GM18858 (cell line): Measurements from ENCODE around the gene TMEM107.

Experiments used
- ATAC-seq: cut with Tn5 transposase; IDR thresholded peaks from one replicate; pipeline ENCODE4 v1.9.1; 2021; ENCODE audit not compliant: unreplicated experiment

TMEM107 gene

DNA sequence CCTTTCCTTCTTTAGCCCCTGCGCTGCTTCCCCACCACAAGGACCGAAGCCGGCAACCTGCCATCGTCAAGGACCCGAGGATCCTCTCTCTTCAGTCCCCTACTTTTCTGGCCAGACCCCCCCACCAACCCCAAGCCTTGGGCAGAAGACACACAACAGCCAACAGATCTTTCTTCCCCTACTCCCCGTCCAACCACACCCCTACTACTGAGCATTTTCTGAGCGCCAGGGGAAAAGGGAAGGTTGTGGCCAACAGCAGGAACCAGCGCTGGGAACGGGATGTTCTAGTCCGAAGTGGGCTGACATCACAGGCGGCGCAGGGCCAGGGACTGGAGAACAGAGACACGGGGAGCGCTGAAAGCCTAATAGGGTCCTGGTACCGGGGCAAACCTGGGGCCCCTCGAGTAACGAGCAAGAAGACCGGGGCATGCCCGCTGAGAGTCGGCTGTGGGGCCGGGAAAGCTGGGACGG lies 24.5 kb downstream of the TMEM107 start:
- ATAC-seq, result no peak

- ATAC-seq, result no peak
Measured at GRCh38 chr17:8151120-8151640, 25.0 kb downstream of the TMEM107 start.

DNA sequence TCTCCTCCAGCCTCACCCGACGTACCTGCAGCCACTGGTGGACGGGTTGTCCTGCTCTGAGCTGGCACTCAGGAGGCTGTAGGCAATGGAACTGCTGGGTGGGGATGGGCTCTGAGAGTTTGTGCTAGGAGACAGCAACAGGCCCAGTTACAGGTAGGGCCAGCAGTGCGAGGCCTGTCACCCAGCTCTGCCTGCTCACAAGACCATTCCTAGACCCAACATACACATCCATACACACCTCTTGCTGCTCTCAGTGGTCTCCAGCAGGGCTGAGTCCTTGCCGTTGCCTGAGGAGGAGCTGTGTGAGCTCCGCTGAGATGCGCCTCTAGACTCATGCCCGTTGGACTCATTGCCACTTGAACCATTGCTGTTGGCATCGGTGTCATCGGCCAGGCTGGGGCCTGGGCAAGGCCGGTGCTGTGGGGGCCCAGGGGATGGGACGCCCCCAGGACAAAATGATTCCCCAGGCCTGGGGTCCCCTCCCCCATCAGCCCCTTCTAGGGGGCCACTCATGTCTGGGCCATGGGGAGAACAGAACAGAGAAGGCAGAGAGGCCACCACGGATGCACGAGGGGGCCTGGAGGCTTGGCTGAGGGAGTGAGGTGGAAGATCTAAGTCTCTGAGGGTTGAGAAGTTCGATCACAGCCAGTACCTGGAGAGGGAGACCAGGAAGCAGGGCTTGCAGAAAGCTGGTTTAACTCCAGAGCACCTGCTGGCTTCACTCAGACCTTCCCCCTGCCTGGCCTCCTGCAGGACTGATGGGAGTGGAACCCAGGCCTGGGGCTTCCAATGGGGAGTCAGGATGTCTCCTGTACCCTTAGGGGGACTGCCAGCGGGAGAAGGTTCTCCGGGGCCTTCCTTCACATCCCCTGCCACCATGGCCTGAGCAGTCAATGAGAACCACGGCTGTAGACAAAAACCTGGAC lies 25.7 kb downstream of the TMEM107 start:
- no peak for ATAC-seq

GRCh38 chr17:8149419-8150193 lies 26.6 kb downstream of the TMEM107 start:
- no peak for ATAC-seq

- no peak for ATAC-seq
Measured at GRCh38 chr17:8148560-8148959, 27.6 kb downstream of the TMEM107 start.

DNA sequence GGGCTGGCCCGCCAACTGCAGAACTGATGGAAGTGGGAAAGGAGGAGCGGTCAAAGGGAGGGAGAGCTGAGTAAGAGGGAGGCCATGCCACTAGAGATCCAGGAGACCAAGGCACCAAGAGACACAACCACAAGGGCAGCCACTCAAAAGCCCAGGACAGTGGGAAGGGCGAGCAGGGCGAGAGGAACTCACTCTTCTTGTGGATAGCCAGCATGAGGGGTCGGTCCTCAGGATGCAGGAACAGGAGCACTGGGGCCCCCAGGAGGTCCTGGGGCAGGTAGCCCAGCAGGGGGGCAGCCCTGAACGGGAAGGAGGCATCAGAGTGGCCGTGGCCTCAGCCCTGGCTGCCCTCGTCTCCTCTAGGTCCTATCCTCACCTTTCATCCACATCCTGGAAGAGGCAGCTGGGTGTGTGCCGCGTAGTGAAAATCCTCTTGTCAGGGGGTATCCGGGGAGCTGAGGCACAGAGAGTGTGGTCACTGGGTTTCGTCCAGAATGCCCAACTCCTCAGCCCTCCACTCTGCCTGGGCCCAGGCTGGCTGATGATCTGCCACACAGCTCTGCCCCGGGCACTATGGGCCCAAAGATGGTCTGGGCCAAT lies 28.3 kb downstream of the TMEM107 start:
- no peak for ATAC-seq

DNA sequence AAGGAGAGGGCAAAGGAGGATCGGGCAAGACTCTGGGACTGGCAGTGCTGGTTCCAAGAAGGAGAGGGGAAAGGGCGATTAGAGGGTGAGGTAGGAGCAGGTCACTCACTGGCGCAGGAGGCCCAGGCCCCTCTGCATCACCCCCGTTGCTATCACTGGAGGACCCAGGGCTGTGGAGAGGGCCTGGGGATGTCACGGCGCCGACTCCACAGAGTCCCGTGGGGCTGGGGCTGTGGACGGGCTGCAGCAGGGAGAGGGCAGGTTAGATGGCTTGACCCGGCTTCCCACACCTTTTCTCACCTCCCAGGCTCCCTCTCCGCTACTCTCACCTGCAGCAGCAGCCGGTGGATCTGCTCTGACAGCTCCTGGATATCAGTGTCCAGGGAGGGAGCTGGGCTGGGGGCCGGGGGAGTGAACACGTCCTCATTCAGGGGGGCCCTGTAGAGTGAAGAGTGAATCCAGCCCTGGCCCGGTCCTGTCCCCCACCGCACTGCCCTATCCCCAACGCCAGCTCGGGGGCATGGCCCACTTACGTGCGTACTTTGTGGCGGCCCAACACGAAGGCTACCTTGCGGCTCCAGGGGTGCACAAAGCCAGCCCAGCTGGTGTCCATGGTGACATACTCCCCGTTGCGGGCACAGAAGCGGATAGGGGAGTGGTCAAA lies 28.9 kb downstream of the TMEM107 start:
- ATAC-seq, result no peak

DNA sequence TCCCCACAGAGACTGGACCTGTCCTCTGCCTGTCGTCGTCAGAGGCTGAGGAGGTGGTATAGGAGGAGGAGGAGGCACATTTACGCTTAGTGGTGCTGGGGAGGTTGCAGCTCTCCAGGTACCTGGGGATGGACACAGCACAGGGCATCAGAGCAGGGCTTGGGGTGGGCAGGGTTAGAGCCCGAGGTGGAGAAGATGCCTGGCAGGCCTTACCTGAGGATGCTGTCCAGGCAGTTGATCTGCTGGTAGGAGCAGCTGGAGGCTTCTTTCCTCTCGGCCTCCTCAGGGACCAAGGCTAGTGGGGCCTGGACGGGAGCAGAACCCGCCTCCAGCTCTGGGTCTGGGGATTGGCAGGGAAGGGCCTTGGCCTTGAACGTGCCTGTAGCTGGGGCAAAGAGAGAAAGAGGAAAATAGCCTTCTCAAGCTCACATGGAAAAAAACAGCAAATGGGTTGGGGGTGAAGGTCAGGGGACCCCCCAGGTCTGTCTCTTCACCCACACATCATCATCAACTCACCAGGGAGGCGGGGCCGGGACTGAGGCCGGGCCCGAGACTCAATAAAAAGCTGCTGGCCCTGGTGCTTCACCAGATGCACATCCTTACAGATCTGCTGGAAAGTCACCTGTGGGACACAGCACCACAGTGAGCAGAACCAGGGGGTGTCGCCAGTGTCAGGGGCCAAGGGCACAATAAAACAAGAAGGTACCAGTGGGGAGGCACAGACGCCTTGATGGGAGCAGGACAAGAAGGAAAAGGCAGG lies 29.6 kb downstream of the TMEM107 start:
- ATAC-seq, result no peak

DNA sequence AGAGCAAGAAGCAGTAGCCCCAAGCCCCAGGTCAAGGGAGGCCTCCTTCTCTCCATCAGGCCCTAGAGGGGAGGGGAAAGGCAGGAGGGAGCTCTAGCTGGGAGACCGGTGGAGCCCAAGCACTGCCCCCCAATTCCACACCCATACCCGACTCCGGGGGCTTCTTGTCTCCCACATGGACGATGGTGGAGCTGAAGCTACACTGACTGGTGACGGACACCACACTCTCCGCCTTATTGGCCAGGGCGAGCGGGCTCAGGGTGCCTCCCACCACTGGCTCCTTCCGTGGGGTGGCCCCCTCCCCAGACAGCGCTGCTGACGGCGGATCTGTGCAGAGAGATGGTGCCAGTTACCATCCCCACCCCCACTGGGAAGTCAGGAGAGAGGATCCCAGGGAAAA lies 30.4 kb downstream of the TMEM107 start:
- ATAC-seq, result no peak

DNA sequence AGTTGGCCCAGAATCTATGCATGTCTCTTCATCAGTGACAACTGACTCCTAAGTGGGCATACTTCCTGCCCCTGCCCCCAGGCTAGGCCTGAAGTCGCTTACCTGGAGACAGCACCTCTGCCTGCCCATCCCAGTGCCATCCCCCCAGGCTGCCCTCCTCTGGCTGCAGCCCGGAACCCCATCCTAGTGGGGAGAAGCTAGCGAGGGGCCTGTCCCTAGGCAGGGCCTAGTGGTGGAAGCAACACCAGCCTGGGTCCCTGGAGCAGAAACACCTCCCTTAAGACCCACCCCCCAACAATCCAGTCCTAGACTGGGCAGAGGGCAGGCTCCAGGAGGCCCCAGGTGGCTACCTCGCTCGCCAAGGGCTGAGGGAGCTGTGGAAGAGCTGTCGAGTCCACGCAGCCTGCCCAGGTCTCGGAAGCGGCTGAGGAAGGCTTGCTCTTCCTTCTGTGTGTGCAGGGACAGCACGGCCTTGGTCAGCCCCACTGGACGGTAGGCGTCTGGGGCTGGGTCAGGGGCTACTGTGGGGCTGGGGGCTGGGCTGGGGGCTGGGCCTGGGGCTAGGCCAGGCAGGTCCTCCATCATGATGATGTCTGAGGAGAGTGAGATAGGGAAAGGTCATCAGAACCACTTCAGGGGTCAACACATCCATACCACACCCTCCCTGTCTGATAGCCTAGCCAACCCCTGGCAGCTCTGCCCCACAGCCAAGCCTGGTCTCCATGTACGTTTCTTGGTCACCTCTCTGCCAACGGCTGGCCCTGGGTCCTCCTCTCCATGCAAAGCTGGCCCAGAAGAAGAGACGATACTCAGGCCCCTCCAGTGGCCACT lies 31.6 kb downstream of the TMEM107 start:
- no peak for ATAC-seq

DNA sequence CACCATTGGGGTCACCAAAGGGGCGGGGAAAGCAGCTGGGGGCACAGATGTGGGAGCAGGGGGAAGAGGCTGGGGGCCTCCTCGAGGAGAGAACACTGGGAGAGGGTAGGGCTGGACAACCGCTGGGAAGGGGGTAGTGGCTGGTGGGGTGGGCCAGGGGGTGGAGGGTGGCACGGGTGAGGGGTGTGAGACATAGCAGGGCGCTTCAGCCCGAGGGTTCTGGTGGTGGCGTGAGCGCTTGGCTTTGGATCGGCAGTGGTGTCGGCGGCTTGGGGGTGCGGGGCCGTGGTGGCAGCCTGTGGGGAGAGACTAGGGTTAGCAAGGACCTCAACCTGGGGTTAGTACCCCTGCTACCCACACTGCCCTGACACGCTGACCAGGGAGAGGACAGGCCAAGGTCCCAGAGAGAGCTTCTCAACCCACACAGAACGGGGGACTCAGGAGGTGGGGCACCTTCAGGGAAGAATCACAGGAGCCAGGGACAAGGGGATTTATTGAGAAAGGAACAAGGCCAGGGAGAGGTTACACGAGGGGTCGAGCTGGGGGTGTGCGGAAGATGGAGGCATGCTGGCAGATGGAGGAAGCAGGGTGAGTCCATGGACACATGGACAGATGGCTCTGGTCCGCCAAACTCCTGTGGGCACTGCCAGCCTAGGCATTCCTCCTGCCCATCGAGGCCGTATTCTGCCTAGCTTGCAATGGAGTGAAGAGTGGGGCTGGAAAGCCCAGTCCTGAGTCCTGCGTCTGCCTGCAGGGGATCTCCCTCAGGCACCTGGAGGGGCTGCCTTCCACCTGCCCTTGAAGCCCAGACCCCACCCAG lies 32.4 kb downstream of the TMEM107 start:
- no peak for ATAC-seq

DNA sequence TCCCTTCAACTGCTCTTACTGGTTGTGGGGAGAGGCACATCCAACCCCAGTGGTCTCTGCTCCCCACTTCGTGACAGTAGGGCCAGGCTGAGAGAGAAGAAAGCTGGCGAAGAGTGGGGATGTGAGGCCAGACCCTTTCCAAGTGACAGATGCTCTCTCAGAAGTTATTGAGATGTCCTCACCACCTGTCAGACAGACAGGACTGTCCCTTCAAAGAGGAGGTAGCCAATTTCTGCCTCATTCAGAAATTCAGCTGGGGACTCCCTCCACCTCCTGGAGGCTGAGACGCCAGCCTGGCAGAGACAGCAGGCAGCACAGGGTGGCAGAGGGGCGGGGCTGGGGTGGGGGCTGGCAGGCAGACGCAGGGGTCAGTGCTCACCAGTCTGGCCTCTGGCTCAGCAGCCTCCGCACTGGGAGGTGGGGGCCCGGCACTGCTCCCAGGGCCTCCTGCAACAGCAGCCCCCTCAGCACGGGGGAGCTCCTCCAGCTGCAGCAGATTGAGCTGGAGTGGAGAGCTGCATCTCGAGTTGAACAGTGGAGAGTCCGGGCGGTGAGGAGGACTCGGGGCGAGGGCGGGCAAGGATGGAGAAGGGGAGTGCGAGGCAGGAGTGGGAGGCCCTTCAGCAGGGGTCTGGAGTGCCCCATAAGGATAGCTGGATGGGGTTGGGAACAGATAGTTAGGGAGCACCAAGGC lies 33.1 kb downstream of the TMEM107 start:
- no peak for ATAC-seq

GRCh38 chr17:8142158-8142886 lies 33.9 kb downstream of the TMEM107 start:
- ATAC-seq, result no peak

GRCh38 chr17:8141741-8142140 lies 34.4 kb downstream of the TMEM107 start:
- no peak for ATAC-seq

DNA sequence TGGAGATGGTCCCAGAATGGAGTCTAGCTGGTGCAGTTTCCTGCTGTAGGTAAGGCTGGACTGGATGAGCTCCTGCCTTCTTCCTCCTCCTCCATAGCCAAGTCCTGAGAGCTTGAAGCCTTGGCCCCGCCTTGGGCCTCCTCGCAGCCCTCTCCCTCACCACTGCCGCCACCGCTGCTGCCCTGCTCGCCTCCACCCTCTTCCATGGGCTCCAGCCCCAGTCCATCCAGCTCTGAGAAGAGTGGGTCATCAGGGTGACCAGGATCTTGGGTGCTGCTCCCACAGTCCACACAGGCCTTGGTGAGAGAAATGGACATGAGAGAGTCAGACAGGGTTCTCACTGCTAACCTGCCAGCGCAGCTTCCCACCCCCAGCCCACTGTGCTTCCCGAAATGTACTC lies 35.1 kb downstream of the TMEM107 start:
- no peak for ATAC-seq

DNA sequence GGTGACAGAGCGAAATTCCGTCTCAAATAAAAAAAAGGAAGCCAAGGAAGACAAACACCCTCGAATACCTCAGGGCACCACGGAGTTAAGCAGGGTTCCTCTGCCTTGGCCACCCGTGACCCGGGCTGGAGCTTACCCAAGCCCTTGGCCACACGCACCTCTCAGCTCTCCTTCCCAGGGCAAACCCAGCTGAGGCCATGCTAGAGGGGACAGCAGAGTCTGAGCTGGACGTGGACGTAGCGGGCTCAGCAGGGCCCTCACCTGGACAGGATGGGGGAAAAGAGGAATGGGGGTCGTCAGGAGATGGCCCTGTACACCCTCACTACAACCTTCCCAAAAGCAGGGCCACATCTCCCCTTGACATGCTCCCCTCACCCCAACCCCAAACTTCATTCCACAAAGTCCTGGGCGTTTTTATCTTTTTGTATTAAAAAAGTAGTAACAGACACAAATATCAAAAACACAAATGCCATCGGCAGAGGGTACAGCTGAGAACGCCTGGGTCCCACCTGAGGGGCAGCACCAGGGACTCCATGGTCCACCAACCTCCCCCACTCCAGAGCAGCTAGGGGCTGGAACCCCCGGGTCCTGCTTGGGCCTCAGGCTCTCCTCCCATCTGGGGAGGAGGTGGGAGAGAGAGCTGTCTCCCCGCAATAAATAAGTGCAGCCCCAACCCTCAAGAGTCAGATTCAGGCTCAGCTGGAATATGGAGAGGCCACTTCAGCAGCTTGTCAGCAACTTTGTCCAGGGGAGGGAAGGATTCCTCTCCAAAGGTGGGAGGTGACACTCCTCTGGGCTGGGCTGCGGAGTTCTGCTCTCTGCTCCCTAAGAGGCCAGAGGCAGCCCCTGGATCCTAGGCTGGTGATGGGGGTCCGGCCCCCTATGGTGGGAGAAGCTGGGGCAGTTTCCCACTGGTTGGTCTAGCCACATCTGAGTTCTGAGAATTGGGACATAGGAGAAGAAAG lies 35.8 kb downstream of the TMEM107 start:
- no peak for ATAC-seq
